K562 (cell line): ENCODE measurements around the gene NMNAT1. TPM values are rescaled to one million over a fixed set of nuclear protein-coding genes. Genes with fewer than 3 reads are reported as not detected.

Experiments
- ASH1L ChIP-seq: fragments of 450-650 bp; IDR thresholded peaks from 2 replicates; pipeline ENCODE4 v1.6.1; 2018; ENCODE audit warnings: borderline replicate concordance, mild to moderate bottlenecking, low read depth; ENCODE audit not compliant: partially characterized antibody
- BRD4 ChIP-seq: fragments of 200-600 bp; sonication (generic); IDR thresholded peaks from 2 replicates; pipeline ENCODE4 v1.6.1; 2017; ENCODE audit warnings: inconsistent platforms
- CBX2 ChIP-seq: fragments of 200-600 bp; sonication (generic); IDR thresholded peaks from one replicate; pipeline ENCODE4 v1.6.1; 2012; ENCODE audit warnings: mild to moderate bottlenecking, low read length, inconsistent platforms; ENCODE audit not compliant: insufficient read depth, poor library complexity, severe bottlenecking
- COPS2 ChIP-seq: fragments of 450-650 bp; conservative IDR thresholded peaks from 2 replicates; pipeline ENCODE4 v1.6.1; 2016; ENCODE audit warnings: mild to moderate bottlenecking, moderate library complexity
- GTF2F1 ChIP-seq: IDR thresholded peaks from 2 replicates; pipeline ENCODE4 v1.6.1; 2011; ENCODE audit warnings: low read depth, low read length, improper control_type of control experiment
- HCFC1 ChIP-seq: IDR thresholded peaks from 2 replicates; pipeline ENCODE4 v1.6.1; 2012; ENCODE audit warnings: low read depth, low read length, improper control_type of control experiment
- HDAC6 ChIP-seq: IDR thresholded peaks from 2 replicates; pipeline ENCODE4 v1.6.1; 2012; ENCODE audit warnings: low read depth, mild to moderate bottlenecking, control low read depth, inconsistent platforms, low read length, moderate library complexity
- HLTF ChIP-seq: fragments of 450-650 bp; IDR thresholded peaks from 2 replicates; pipeline ENCODE4 v1.6.1; 2016
- HOXB6 ChIP-seq: fragments of 250-450 bp; sonication (Bioruptor Pico); IDR thresholded peaks from 2 replicates; pipeline ENCODE4 v1.5.1; 2022; ENCODE audit warnings: mild to moderate bottlenecking, borderline replicate concordance
- KLF1 ChIP-seq: fragments of 450-650 bp; IDR thresholded peaks from 2 replicates; pipeline ENCODE4 v1.6.1; 2016; ENCODE audit warnings: missing genetic modification characterization, missing compliant biosample characterization
- MAFG ChIP-seq: fragments of 450-650 bp; conservative IDR thresholded peaks from 2 replicates; pipeline ENCODE4 v1.6.1; 2016; ENCODE audit warnings: missing genetic modification characterization, missing compliant biosample characterization
- MCM5 ChIP-seq: fragments of 450-650 bp; IDR thresholded peaks from 2 replicates; pipeline ENCODE4 v1.6.1; 2016; ENCODE audit warnings: low read depth
- MTA1 ChIP-seq: fragments of 450-650 bp; IDR thresholded peaks from 2 replicates; pipeline ENCODE4 v1.6.1; 2017; ENCODE audit warnings: borderline replicate concordance
- NR4A1 ChIP-seq, 2 experiments: fragments of 250-450 bp in 1 of 2; fragments of 450-650 bp in 1 of 2; sonication (Bioruptor Pico) in 1 of 2; IDR thresholded peaks; 2 replicates each; pipeline versions ENCODE4 v1.4.0 to v1.6.1; 2016 to 2020; ENCODE audit warnings: mild to moderate bottlenecking in 2 of 2, missing compliant biosample characterization in 1 of 2, missing genetic modification characterization in 1 of 2, moderate library complexity in 1 of 2
- RBFOX2 ChIP-seq: fragments of 200-400 bp; formaldehyde crosslinking; IDR thresholded peaks from 2 replicates; pipeline ENCODE4 v1.6.1; 2017; ENCODE audit warnings: low read depth, mild to moderate bottlenecking, low read length, moderate library complexity
- SMAD2 ChIP-seq: fragments of 150-350 bp; IDR thresholded peaks from 2 replicates; pipeline ENCODE4 v1.6.1; 2014; ENCODE audit warnings: low read depth, mild to moderate bottlenecking, low read length
- STAG1 ChIP-seq: sonication (generic); formaldehyde crosslinking; IDR thresholded peaks from 2 replicates; pipeline ENCODE4 v1.5.0; 2020; ENCODE audit warnings: missing genetic modification reagents, borderline replicate concordance
- TAL1 ChIP-seq: fragments of 450-650 bp; IDR thresholded peaks from 2 replicates; pipeline ENCODE4 v1.6.1; 2016; ENCODE audit warnings: mild to moderate bottlenecking
- ZNF175 ChIP-seq: fragments of 200-800 bp; sonication (Bioruptor generic); IDR thresholded peaks from 2 replicates; pipeline ENCODE4 v1.6.1; 2016; ENCODE audit warnings: low read depth, mild to moderate bottlenecking, missing genetic modification characterization, missing compliant biosample characterization
- ZNF282 ChIP-seq: sonication (generic); formaldehyde crosslinking; IDR thresholded peaks from 2 replicates; pipeline ENCODE4 v1.8.1; 2023; ENCODE audit warnings: missing genetic modification reagents
- ZNF57 ChIP-seq: fragments of 450-650 bp; formaldehyde crosslinking; IDR thresholded peaks from 2 replicates; pipeline ENCODE4 v1.4.0; 2020; ENCODE audit warnings: mild to moderate bottlenecking, moderate library complexity
- ZSCAN29 ChIP-seq: fragments of 450-650 bp; IDR thresholded peaks from 2 replicates; pipeline ENCODE4 v1.6.1; 2017
- polyA plus RNA-seq, 8 experiments: library from polyadenylated mRNA; depleted of rRNA in 4 of 8; stranded (reverse) in 5 of 8; unstranded in 3 of 8; fragments of >200 nt; fragmentation: Nextera tagmentation in 2 of 8; fragmentation: Illumina TruSeq in 1 of 8; extraction: Ambion mirVana in 2 of 8; extraction: Trizol in 1 of 8; gene quantifications; 2 replicates each; pipeline versions ENCODE4 v1.2.1 to v1.2.3, GENCODE V29; 2011 to 2014; ENCODE audit warnings: inconsistent platforms in 1 of 8, missing spikeins in 1 of 8
- total RNA-seq, 7 experiments: library from RNA; depleted of rRNA in 6 of 7; stranded (reverse); fragments of >200 nt in 6 of 7; fragmentation: Illumina TruSeq in 2 of 7; extraction: Trizol in 2 of 7; gene quantifications; 2 replicates each; pipeline versions ENCODE4 v1.2.1 to v1.2.3, GENCODE V29; 2011 to 2021; ENCODE audit warnings: low replicate concordance in 1 of 7
- TF ChIP-seq, protein P1 (sequence below): sonication (generic); formaldehyde crosslinking; IDR thresholded peaks from 2 replicates; pipeline ENCODE4 v1.4.0; 2020; ENCODE audit warnings: mild to moderate bottlenecking, missing genetic modification reagents
- TF ChIP-seq, protein P2 (sequence below): fragments of 450-650 bp; IDR thresholded peaks from 2 replicates; pipeline ENCODE4 v1.6.1; 2014; ENCODE audit warnings: low read depth, mild to moderate bottlenecking, moderate library complexity, borderline replicate concordance
- TF ChIP-seq, protein P3 (sequence below): sonication (generic); formaldehyde crosslinking; IDR thresholded peaks from 2 replicates; pipeline ENCODE4 v1.8.1; 2022; ENCODE audit warnings: missing genetic modification reagents

NMNAT1 gene
- total and polyA plus RNA-seq, 9 of the 15 experiments (the other 6 are each of a cell fraction or from before 2014, with no cell fraction given) = 5.1 to 14.6 (median 12.1) TPM

DNA sequence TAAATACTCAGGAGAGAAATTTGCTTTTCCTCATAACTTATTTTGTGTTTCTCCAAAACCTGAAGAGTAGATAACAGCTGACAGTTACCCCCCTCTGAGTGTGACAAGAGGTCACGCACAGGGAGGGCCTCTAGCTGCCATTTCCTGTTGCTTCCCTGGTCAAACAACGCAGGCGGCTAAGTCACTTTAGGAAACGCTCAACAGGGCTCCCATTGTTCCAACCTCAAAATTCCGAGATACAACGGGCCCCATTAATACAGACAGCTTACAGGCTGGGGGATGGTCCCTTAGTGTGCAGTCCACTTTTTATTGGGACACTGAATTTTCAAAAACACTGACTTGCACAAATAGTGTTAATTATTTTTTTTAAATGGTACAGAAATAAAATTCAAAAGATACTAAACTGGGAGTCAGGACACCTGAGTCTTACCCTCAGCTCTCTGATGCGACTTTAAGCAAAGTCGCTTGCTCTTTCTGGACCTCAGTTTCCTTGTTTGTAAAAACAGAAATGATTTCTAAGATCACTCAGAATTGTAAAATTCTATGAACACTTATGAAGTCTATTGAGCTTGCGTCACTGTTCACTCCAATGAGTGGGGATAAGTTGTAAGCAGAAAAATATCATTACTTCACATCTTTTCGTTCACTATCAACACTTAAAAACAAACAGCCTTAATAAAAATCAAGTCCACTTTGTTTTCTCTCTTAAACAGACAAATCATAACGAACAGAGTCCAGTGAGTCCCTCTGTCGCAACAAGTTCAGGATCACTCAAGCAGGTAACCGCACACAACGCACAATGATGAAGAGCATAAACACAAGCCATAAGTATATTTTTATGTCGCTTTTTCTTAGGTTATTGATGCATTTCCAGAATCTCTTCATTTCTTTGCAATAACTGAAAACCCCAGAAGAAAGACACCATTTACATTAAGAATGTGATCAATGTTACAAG is 13.6 kb upstream of the NMNAT1 start (continued):
- TF ChIP-seq SMAD2 (no peak), MTA1 (no peak), ZSCAN29 (no peak), STAG1 (no peak), ASH1L (no peak), ZNF57 (CRISPR knock-in tag) (no peak), TAL1 (no peak), HLTF (no peak), CBX2 (no peak), HOXB6 (CRISPR knock-in tag) (no peak), HDAC6 (no peak), MAFG (tag) (peak; percentile 42), GTF2F1 (no peak), ZNF175 (CRISPR knock-in tag) (peak; percentile 92), MCM5 (no peak), COPS2 (no peak), NR4A1 (CRISPR knock-in tag; IDR thresholded peaks at IDR 0.05) (no peak), NR4A1 (tag; IDR thresholded peaks at IDR 0.05) (peak; percentile 81), KLF1 (no peak), BRD4 (peak; percentile 89; the same call in 1 of the 2 replicates), ZNF282 (no peak), HCFC1 (no peak), RBFOX2 (peak; percentile 53; the same call in 1 of the 2 replicates)
- TF ChIP-seq, protein P1, sequence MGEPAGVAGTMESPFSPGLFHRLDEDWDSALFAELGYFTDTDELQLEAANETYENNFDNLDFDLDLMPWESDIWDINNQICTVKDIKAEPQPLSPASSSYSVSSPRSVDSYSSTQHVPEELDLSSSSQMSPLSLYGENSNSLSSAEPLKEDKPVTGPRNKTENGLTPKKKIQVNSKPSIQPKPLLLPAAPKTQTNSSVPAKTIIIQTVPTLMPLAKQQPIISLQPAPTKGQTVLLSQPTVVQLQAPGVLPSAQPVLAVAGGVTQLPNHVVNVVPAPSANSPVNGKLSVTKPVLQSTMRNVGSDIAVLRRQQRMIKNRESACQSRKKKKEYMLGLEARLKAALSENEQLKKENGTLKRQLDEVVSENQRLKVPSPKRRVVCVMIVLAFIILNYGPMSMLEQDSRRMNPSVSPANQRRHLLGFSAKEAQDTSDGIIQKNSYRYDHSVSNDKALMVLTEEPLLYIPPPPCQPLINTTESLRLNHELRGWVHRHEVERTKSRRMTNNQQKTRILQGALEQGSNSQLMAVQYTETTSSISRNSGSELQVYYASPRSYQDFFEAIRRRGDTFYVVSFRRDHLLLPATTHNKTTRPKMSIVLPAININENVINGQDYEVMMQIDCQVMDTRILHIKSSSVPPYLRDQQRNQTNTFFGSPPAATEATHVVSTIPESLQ (CRISPR knock-in tag) = no peak
- TF ChIP-seq, protein P2, sequence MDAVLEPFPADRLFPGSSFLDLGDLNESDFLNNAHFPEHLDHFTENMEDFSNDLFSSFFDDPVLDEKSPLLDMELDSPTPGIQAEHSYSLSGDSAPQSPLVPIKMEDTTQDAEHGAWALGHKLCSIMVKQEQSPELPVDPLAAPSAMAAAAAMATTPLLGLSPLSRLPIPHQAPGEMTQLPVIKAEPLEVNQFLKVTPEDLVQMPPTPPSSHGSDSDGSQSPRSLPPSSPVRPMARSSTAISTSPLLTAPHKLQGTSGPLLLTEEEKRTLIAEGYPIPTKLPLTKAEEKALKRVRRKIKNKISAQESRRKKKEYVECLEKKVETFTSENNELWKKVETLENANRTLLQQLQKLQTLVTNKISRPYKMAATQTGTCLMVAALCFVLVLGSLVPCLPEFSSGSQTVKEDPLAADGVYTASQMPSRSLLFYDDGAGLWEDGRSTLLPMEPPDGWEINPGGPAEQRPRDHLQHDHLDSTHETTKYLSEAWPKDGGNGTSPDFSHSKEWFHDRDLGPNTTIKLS = peak; percentile 19; the same call in 1 of the 2 replicates
- TF ChIP-seq, protein P3, sequence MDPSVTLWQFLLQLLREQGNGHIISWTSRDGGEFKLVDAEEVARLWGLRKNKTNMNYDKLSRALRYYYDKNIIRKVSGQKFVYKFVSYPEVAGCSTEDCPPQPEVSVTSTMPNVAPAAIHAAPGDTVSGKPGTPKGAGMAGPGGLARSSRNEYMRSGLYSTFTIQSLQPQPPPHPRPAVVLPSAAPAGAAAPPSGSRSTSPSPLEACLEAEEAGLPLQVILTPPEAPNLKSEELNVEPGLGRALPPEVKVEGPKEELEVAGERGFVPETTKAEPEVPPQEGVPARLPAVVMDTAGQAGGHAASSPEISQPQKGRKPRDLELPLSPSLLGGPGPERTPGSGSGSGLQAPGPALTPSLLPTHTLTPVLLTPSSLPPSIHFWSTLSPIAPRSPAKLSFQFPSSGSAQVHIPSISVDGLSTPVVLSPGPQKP (CRISPR knock-in tag) = no peak
